ENCODE results near the gene TNNT2.

The TNNT2 gene

GRCh38 chr1:201403359-201403758 is 25.9 kb upstream of the TNNT2 start:
- no peak for DNase-seq (ENCODE audit: low read depth)

GRCh38 chr1:201401700-201402099 is 24.2 kb upstream of the TNNT2 start:
- no peak for DNase-seq (ENCODE audit: low read depth)

- DNase-seq (ENCODE audit: low read depth), result no peak
These were observed 23.4 kb upstream of the TNNT2 start for GRCh38 chr1:201400852-201401230.

- DNase-seq (ENCODE audit: low read depth), result no peak
These were observed 22.9 kb upstream of the TNNT2 start for GRCh38 chr1:201400212-201400851.

GRCh38 chr1:201399352-201400126 is 22.1 kb upstream of the TNNT2 start:
- no peak for DNase-seq (ENCODE audit: low read depth)

GRCh38 chr1:201399018-201399351 is 21.5 kb upstream of the TNNT2 start, which contains the start of gene LAD1:
TSS of gene LAD1 (minus strand) at chr1:201399324. CDS start at chr1:201399306, 18 bp downstream.
- DNase-seq (ENCODE audit: low read depth), result no peak

GRCh38 chr1:201397675-201398074 is 20.2 kb upstream of the TNNT2 start:
- no peak for DNase-seq (ENCODE audit: low read depth)

GRCh38 chr1:201396861-201397464 is 19.5 kb upstream of the TNNT2 start:
- no peak for DNase-seq (ENCODE audit: low read depth)

- no peak for DNase-seq (ENCODE audit: low read depth)
These were observed 18.5 kb upstream of the TNNT2 start for GRCh38 chr1:201395936-201396335.

- DNase-seq (ENCODE audit: low read depth), result no peak
These were observed 17.1 kb upstream of the TNNT2 start for GRCh38 chr1:201394591-201394990.

GRCh38 chr1:201393076-201393475 is 15.6 kb upstream of the TNNT2 start:
- DNase-seq (ENCODE audit: low read depth), result no peak

GRCh38 chr1:201391651-201392511 is 14.4 kb upstream of the TNNT2 start:
- no peak for DNase-seq (ENCODE audit: low read depth)

- no peak for DNase-seq (ENCODE audit: low read depth)
These were observed 13.7 kb upstream of the TNNT2 start for GRCh38 chr1:201391225-201391624.

GRCh38 chr1:201389051-201389450 is 11.6 kb upstream of the TNNT2 start:
- no peak for DNase-seq (ENCODE audit: low read depth)

- DNase-seq (ENCODE audit: low read depth), result no peak
These were observed 8.7 kb upstream of the TNNT2 start for GRCh38 chr1:201386208-201386607.

- no peak for DNase-seq (ENCODE audit: low read depth)
These were observed 7.9 kb upstream of the TNNT2 start for GRCh38 chr1:201385299-201385891.

GRCh38 chr1:201384406-201384782 is 6.9 kb upstream of the TNNT2 start:
- no peak for DNase-seq (ENCODE audit: low read depth)

GRCh38 chr1:201383647-201384405 is 6.3 kb upstream of the TNNT2 start:
- DNase-seq (ENCODE audit: low read depth), result peak; percentile 71

- DNase-seq (ENCODE audit: low read depth), result no peak
These were observed 3.6 kb upstream of the TNNT2 start for GRCh38 chr1:201381130-201381529.

- no peak for DNase-seq (ENCODE audit: low read depth)
These were observed 2.3 kb upstream of the TNNT2 start for GRCh38 chr1:201379733-201380242.

GRCh38 chr1:201378804-201379203 is 1.3 kb upstream of the TNNT2 start:
- no peak for DNase-seq (ENCODE audit: low read depth)
